Endothelial cell of umbilical vein (primary cell): ENCODE data around the gene TCHP. TPM values are rescaled to one million over a fixed set of nuclear protein-coding genes. Genes with fewer than 3 reads are reported as not detected.

Experiments
- BruUV-seq: library from RNA; stranded (reverse); fragments of 400-500 nt; replicated peaks from 2 replicates; lab custom pipeline; 2021; lab: Mats Ljungman, UMichigan
- CTCF ChIA-PET: fragments of 300-600, 350-600 bp; sonication (Branson Sonifier 250); formaldehyde crosslinking; loops from one replicate; lab custom pipeline; 2021; ENCODE audit warnings: antibody characterized with exemption, inconsistent platforms; lab: Charles Lee
- POLR2A ChIA-PET: fragments of 300-600, 350-600 bp; sonication (Branson Sonifier 250); formaldehyde crosslinking; loops from one replicate; lab custom pipeline; 2021; ENCODE audit warnings: antibody characterized with exemption, inconsistent platforms; lab: Charles Lee
- DNase-seq: peaks from one replicate; pipeline ENCODE4 v3.0.0-alpha.2; 2011; ENCODE audit warnings: low read depth, low spot score
- FAIRE-seq: peaks from 2 replicates; lab custom pipeline; 2011; peaks lifted over from hg19 to GRCh38; lab: Jason Lieb, UNC
- H2AFZ ChIP-seq: 2 replicates; pipeline ENCODE4 v1.6.0; 2012; ENCODE audit warnings: low read depth, low read length, control low read depth, inconsistent platforms
- H3K27ac ChIP-seq: 2 replicates; pipeline ENCODE4 v1.5.1; 2011; ENCODE audit warnings: low read depth, mild to moderate bottlenecking, control low read depth, low read length, moderate library complexity; ENCODE audit not compliant: insufficient read depth
- H3K27me3 ChIP-seq, 2 experiments: 2 replicates each; pipeline versions ENCODE4 v1.6.0 to v1.6.1; 2011; ENCODE audit warnings: low read length in 2 of 2, mixed read lengths in 1 of 2; ENCODE audit not compliant: control insufficient read depth in 2 of 2, insufficient read depth in 2 of 2
- H3K36me3 ChIP-seq, 2 experiments: 2 replicates in 1 of 2; 3 replicates in 1 of 2; pipeline ENCODE4 v1.5.1; 2011; ENCODE audit warnings: low read length in 2 of 2, mild to moderate bottlenecking in 1 of 2, moderate library complexity in 1 of 2; ENCODE audit not compliant: control insufficient read depth in 2 of 2, insufficient read depth in 2 of 2; ENCODE audit errors: extremely low read depth in 1 of 2
- H3K4me1 ChIP-seq: 3 replicates; pipeline ENCODE4 v1.5.1; 2011; ENCODE audit warnings: mild to moderate bottlenecking, low read length; ENCODE audit not compliant: control insufficient read depth, insufficient read depth; ENCODE audit errors: extremely low read depth
- H3K4me2 ChIP-seq: 2 replicates; pipeline ENCODE4 v1.6.1; 2011; ENCODE audit warnings: low read length, control low read depth, mixed read lengths; ENCODE audit not compliant: insufficient read depth
- H3K4me3 ChIP-seq, 3 experiments: fragments of 200-600 bp in 1 of 3; sonication (generic), shearing (Covaris generic) in 1 of 3; replicated peaks in 1 of 3; 2 replicates each; pipeline ENCODE4 v1.5.1; 2011 to 2016; ENCODE audit warnings: control low read depth in 3 of 3, low read length in 3 of 3, mild to moderate bottlenecking in 2 of 3, inconsistent platforms in 1 of 3, low read depth in 1 of 3, moderate library complexity in 1 of 3; ENCODE audit not compliant: insufficient read depth in 1 of 3
- H3K79me2 ChIP-seq: 2 replicates; pipeline ENCODE4 v1.6.0; 2012; ENCODE audit warnings: low read length, inconsistent platforms; ENCODE audit not compliant: control insufficient read depth, insufficient read depth
- H3K9ac ChIP-seq: replicated peaks from 2 replicates; pipeline ENCODE3; 2011; ENCODE audit warnings: low read length, control low read depth; ENCODE audit not compliant: insufficient read depth; ENCODE audit errors: extremely low read depth
- H3K9me1 ChIP-seq: replicated peaks from 3 replicates; pipeline ENCODE4 v1.6.0; 2011; ENCODE audit warnings: mild to moderate bottlenecking, low read length; ENCODE audit not compliant: control insufficient read depth, insufficient read depth; ENCODE audit errors: extremely low read depth
- H3K9me3 ChIP-seq: replicated peaks from 2 replicates; pipeline ENCODE4 v1.5.1; 2012; ENCODE audit warnings: low read length, inconsistent platforms; ENCODE audit not compliant: control insufficient read depth, insufficient read depth
- H4K20me1 ChIP-seq: replicated peaks from 2 replicates; pipeline ENCODE3; 2011; ENCODE audit warnings: mild to moderate bottlenecking, low read length; ENCODE audit not compliant: control insufficient read depth, insufficient read depth; ENCODE audit errors: extremely low read depth
- EZH2 ChIP-seq: IDR thresholded peaks from 2 replicates; pipeline ENCODE4 v1.6.1; 2012; ENCODE audit warnings: borderline replicate concordance, low read depth, mild to moderate bottlenecking, moderate library complexity, low read length, inconsistent platforms; ENCODE audit not compliant: severe bottlenecking
- FOS ChIP-seq: IDR thresholded peaks from 2 replicates; pipeline ENCODE4 v1.6.1; 2011; ENCODE audit warnings: mild to moderate bottlenecking, low read length, moderate library complexity, borderline replicate concordance; ENCODE audit not compliant: insufficient read depth
- GATA2 ChIP-seq: IDR thresholded peaks from 2 replicates; pipeline ENCODE4 v1.7.0; 2011; ENCODE audit warnings: low read depth, mild to moderate bottlenecking, moderate library complexity, mixed read lengths, low read length; ENCODE audit not compliant: insufficient read length, insufficient read depth
- JUN ChIP-seq: IDR thresholded peaks from 2 replicates; pipeline ENCODE4 v1.6.1; 2011; ENCODE audit warnings: borderline replicate concordance, low read depth; ENCODE audit not compliant: insufficient read length, insufficient read depth
- MAX ChIP-seq: IDR thresholded peaks from 2 replicates; pipeline ENCODE4 v1.6.1; 2011; ENCODE audit not compliant: insufficient read depth, insufficient read length
- MYC ChIP-seq: IDR thresholded peaks from one replicate; pipeline ENCODE4 v1.6.1; 2011; ENCODE audit warnings: mild to moderate bottlenecking, low read depth, low read length
- POLR2A ChIP-seq: IDR thresholded peaks from 2 replicates; pipeline ENCODE4 v1.6.1; 2012; ENCODE audit warnings: low read depth, mild to moderate bottlenecking, control low read depth, low read length
- POLR2AphosphoS5 ChIP-seq: IDR thresholded peaks from 2 replicates; pipeline ENCODE4 v1.6.1; 2012; ENCODE audit warnings: low read depth, mild to moderate bottlenecking, control low read depth, low read length, moderate library complexity; ENCODE audit not compliant: insufficient read depth
- dilution Hi-C: fragments of 300-500 bp; cut with MboI; formaldehyde crosslinking; loops from one replicate; pipeline ENCODE4 v1.15.0; 2019; ENCODE audit warnings: low sequenced_read_pairs; ENCODE audit not compliant: extremely low pct_ligation_motif_present
- intact Hi-C: fragments of 100-400 bp; cut with micrococcal nuclease; formaldehyde crosslinking; loops from one replicate; pipeline ENCODE4 v1.10.0; 2022
- polyA plus RNA-seq, 4 experiments: library from polyadenylated mRNA; depleted of rRNA in 3 of 4; stranded (reverse) in 3 of 4; unstranded in 1 of 4; fragments of >200 nt; gene quantifications; 2 replicates each; pipeline versions ENCODE4 v1.2.1 to v1.2.3, GENCODE V29; 2011 to 2012; ENCODE audit warnings: missing spikeins in 1 of 4
- total RNA-seq: library from RNA; stranded (reverse); gene quantifications from 2 replicates; pipeline ENCODE4 v1.2.3, GENCODE V29; 2021
- TF ChIP-seq, protein P1 (sequence below), 2 donors: IDR thresholded peaks; 1 replicate in 1 of 2; 2 replicates in 1 of 2; pipeline ENCODE4 v1.5.1; 2011; ENCODE audit warnings: low read length in 2 of 2, mild to moderate bottlenecking in 2 of 2, moderate library complexity in 2 of 2, control low read depth in 1 of 2, inconsistent platforms in 1 of 2, low read depth in 1 of 2; ENCODE audit not compliant: insufficient read depth in 1 of 2; ENCODE audit errors: extremely low read depth in 1 of 2

TCHP gene
- total and polyA plus RNA-seq, 2 donors (not counting 3 experiments of a cell fraction or from before 2014, with no cell fraction given): 12.9 to 24.3 TPM

- H3K27ac ChIP-seq: peak overlapping the region; percentile 2
- ChIA-PET POLR2A (interaction anchor here (0.6 kb wide), 1 partner anchor 388 kb away, joined by 3 read pairs; no protein-coding TSS in a partner anchor), CTCF (interaction anchor here (0.9 to 1.3 kb wide), 3 partner anchors 12 to 19 kb away, joined by 3 to 6 read pairs (median 3); no protein-coding TSS in a partner anchor)
- BruUV-seq: no TSS peak
- intact Hi-C loops (no loop called here), dilution Hi-C loops (no loop called here)
- H3K4me1 ChIP-seq: peaks cover 12% of the 10 kb centered on the region
- peaks cover 2 to 3% of the 10 kb centered on the region in 2 experiments for H3K36me3 ChIP-seq
- TF ChIP-seq JUN (no peak), FOS (no peak), POLR2AphosphoS5 (no peak), POLR2A (no peak), GATA2 (no peak), EZH2 (no peak), MAX (no peak), MYC (no peak)
- TF ChIP-seq, protein P1, sequence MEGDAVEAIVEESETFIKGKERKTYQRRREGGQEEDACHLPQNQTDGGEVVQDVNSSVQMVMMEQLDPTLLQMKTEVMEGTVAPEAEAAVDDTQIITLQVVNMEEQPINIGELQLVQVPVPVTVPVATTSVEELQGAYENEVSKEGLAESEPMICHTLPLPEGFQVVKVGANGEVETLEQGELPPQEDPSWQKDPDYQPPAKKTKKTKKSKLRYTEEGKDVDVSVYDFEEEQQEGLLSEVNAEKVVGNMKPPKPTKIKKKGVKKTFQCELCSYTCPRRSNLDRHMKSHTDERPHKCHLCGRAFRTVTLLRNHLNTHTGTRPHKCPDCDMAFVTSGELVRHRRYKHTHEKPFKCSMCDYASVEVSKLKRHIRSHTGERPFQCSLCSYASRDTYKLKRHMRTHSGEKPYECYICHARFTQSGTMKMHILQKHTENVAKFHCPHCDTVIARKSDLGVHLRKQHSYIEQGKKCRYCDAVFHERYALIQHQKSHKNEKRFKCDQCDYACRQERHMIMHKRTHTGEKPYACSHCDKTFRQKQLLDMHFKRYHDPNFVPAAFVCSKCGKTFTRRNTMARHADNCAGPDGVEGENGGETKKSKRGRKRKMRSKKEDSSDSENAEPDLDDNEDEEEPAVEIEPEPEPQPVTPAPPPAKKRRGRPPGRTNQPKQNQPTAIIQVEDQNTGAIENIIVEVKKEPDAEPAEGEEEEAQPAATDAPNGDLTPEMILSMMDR (IDR thresholded peaks at IDR 0.05; ENCODE audit: extremely low read depth in 1 of 2, insufficient read depth in 1 of 2, low read depth in 1 of 2, low read length in 2 of 2): no peak
- H3K4me3 ChIP-seq: no peak overlapping the region
- H2AFZ ChIP-seq: no peak overlapping the region
- H4K20me1 ChIP-seq: no peaks in the 10 kb centered on the region
- H3K9ac ChIP-seq: no peak overlapping the region
- H3K4me2 ChIP-seq: peak overlapping the region; percentile 36
- H3K27me3 ChIP-seq: no peaks in the 10 kb centered on the region
- no peaks in the 10 kb centered on the region for H3K9me3 ChIP-seq
- peaks cover 10% of the 10 kb centered on the region for H3K79me2 ChIP-seq
- no peak for DNase-seq
- H3K9me1 ChIP-seq: no peaks in the 10 kb centered on the region
- FAIRE-seq: peak; percentile 21
Observed at GRCh38 chr12:109871668-109872314, 28.3 kb upstream of the TCHP start.
